K562 (cell line): ENCODE results near the gene MOSPD3. TPM values are rescaled to one million over a fixed set of nuclear protein-coding genes. Genes with fewer than 3 reads are reported as not detected.

Source experiments
- HMGN3 ChIP-seq: IDR thresholded peaks from 2 replicates; pipeline ENCODE4 v1.6.1; 2011; ENCODE audit warnings: borderline replicate concordance, low read depth, mild to moderate bottlenecking, mixed read lengths, low read length; ENCODE audit not compliant: insufficient read length; ENCODE audit errors: extremely low read depth
- IRF2 ChIP-seq: sonication (generic); formaldehyde crosslinking; IDR thresholded peaks from 2 replicates; pipeline ENCODE4 v1.8.1; 2022; ENCODE audit warnings: mild to moderate bottlenecking, missing genetic modification reagents
- MAFG ChIP-seq: fragments of 450-650 bp; conservative IDR thresholded peaks from 2 replicates; pipeline ENCODE4 v1.6.1; 2016; ENCODE audit warnings: missing genetic modification characterization, missing compliant biosample characterization
- PCBP2 ChIP-seq: fragments of 200-400 bp; formaldehyde crosslinking; IDR thresholded peaks from 2 replicates; pipeline ENCODE4 v1.6.1; 2018; ENCODE audit warnings: low read length, low read depth, mild to moderate bottlenecking, moderate library complexity; ENCODE audit not compliant: poor library complexity, severe bottlenecking
- ZNF584 ChIP-seq: fragments of 200-800 bp; sonication (Bioruptor generic); IDR thresholded peaks from 2 replicates; pipeline ENCODE4 v1.6.1; 2016; ENCODE audit warnings: low read depth, mild to moderate bottlenecking, missing genetic modification characterization, missing compliant biosample characterization
- polyA plus RNA-seq, 8 experiments: library from polyadenylated mRNA; depleted of rRNA in 4 of 8; stranded (reverse) in 5 of 8; unstranded in 3 of 8; fragments of >200 nt; fragmentation: Nextera tagmentation in 2 of 8; fragmentation: Illumina TruSeq in 1 of 8; extraction: Ambion mirVana in 2 of 8; extraction: Trizol in 1 of 8; gene quantifications; 2 replicates each; pipeline versions ENCODE4 v1.2.1 to v1.2.3, GENCODE V29; 2011 to 2014; ENCODE audit warnings: inconsistent platforms in 1 of 8, missing spikeins in 1 of 8
- total RNA-seq, 7 experiments: library from RNA; depleted of rRNA in 6 of 7; stranded (reverse); fragments of >200 nt in 6 of 7; fragmentation: Illumina TruSeq in 2 of 7; extraction: Trizol in 2 of 7; gene quantifications; 2 replicates each; pipeline versions ENCODE4 v1.2.1 to v1.2.3, GENCODE V29; 2011 to 2021; ENCODE audit warnings: low replicate concordance in 1 of 7
- TF ChIP-seq, protein P1 (sequence below): IDR thresholded peaks from 3 replicates; pipeline ENCODE4 v1.6.1; 2011; ENCODE audit warnings: borderline replicate concordance, mild to moderate bottlenecking; ENCODE audit not compliant: insufficient read length, insufficient read depth
- TF ChIP-seq, protein P2 (sequence below): fragments of 250-450 bp; sonication (Bioruptor Pico); IDR thresholded peaks from 2 replicates; pipeline ENCODE4 v1.6.1; 2021; ENCODE audit warnings: mild to moderate bottlenecking
- TF ChIP-seq, protein P3 (sequence below): IDR thresholded peaks from 2 replicates; pipeline ENCODE4 v1.6.1; 2014; ENCODE audit warnings: antibody characterized with exemption
- TF ChIP-seq, protein P4 (sequence below): sonication (generic); formaldehyde crosslinking; IDR thresholded peaks from 2 replicates; pipeline ENCODE4 v1.8.1; 2023; ENCODE audit warnings: mild to moderate bottlenecking, missing genetic modification reagents
- TF ChIP-seq, protein P5 (sequence below): fragments of 250-450 bp; sonication (Bioruptor Pico); IDR thresholded peaks from 2 replicates; pipeline ENCODE4 v1.5.0; 2021; ENCODE audit warnings: mild to moderate bottlenecking, borderline replicate concordance
- TF ChIP-seq, protein P6 (sequence below): IDR thresholded peaks from 2 replicates; pipeline ENCODE4 v1.6.1; 2011; ENCODE audit not compliant: insufficient read length; ENCODE audit errors: extremely low read depth
- TF ChIP-seq, protein P7 (sequence below), 2 experiments: fragments of 150-350 bp in 1 of 2; IDR thresholded peaks; 2 replicates each; pipeline ENCODE4 v1.6.1; 2012 to 2016; ENCODE audit warnings: low read depth in 2 of 2, low read length in 2 of 2, mild to moderate bottlenecking in 1 of 2, moderate library complexity in 1 of 2

MOSPD3 gene
- total and polyA plus RNA-seq, 9 of the 15 experiments (the other 6 are each of a cell fraction or from before 2014, with no cell fraction given), result 1.4 to 32.1 (median 7.3) TPM

DNA sequence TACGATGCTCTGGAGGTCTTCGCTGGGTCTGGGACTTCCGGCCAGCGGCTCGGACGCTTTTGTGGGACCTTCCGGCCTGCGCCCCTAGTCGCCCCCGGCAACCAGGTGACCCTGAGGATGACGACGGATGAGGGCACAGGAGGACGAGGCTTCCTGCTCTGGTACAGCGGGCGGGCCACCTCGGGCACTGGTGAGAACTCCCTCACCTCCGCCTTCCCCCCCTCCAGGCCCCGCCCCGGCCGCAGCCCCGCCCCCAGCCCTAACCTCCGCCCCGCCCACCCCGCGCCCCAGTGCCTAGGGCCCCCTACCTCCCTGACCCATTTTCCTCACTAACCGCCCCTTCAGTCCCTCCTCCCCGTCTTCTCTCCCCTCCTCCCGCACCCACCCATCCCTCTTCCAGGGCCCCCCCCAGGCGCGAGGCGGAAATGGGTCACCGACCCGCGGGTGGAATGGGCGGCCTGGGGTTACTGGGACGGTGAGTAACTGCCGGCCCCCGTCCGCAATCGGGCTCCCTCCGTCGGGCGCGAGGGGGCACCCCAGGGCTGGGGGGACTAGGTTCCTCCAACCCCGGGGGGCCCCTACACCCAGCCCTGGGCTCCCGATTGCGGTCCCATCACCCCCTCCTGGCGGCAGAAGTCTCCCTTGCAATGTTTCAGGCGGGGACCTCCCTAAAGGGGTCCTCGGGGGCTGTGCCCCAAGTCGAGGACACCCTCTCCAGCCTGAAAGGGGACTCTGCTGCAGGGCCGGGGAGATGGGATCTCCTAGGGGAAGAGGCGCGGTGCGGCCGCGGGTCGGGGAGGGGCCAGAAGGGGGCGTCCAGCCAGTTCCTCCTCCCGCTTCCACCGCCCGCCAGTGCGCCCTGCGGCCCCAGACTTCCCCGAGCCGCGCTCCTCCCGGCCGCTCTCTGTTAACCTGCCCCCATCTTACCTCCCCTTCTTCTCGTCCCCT, 8.0 kb upstream of the MOSPD3 start (continued):
- TF ChIP-seq PCBP2 (no peak), HMGN3 (peak; percentile 78), ZNF584 (no peak), MAFG (no peak), IRF2 (no peak)
- TF ChIP-seq, protein P1, sequence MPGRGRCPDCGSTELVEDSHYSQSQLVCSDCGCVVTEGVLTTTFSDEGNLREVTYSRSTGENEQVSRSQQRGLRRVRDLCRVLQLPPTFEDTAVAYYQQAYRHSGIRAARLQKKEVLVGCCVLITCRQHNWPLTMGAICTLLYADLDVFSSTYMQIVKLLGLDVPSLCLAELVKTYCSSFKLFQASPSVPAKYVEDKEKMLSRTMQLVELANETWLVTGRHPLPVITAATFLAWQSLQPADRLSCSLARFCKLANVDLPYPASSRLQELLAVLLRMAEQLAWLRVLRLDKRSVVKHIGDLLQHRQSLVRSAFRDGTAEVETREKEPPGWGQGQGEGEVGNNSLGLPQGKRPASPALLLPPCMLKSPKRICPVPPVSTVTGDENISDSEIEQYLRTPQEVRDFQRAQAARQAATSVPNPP, result no peak
- TF ChIP-seq, protein P2, sequence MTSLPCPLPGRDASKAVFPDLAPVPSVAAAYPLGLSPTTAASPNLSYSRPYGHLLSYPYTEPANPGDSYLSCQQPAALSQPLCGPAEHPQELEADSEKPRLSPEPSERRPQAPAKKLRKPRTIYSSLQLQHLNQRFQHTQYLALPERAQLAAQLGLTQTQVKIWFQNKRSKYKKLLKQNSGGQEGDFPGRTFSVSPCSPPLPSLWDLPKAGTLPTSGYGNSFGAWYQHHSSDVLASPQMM (CRISPR knock-in tag), result no peak
- TF ChIP-seq, protein P3, sequence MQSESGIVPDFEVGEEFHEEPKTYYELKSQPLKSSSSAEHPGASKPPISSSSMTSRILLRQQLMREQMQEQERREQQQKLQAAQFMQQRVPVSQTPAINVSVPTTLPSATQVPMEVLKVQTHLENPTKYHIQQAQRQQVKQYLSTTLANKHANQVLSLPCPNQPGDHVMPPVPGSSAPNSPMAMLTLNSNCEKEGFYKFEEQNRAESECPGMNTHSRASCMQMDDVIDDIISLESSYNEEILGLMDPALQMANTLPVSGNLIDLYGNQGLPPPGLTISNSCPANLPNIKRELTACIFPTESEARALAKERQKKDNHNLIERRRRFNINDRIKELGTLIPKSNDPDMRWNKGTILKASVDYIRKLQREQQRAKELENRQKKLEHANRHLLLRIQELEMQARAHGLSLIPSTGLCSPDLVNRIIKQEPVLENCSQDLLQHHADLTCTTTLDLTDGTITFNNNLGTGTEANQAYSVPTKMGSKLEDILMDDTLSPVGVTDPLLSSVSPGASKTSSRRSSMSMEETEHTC, result no peak
- TF ChIP-seq, protein P4, sequence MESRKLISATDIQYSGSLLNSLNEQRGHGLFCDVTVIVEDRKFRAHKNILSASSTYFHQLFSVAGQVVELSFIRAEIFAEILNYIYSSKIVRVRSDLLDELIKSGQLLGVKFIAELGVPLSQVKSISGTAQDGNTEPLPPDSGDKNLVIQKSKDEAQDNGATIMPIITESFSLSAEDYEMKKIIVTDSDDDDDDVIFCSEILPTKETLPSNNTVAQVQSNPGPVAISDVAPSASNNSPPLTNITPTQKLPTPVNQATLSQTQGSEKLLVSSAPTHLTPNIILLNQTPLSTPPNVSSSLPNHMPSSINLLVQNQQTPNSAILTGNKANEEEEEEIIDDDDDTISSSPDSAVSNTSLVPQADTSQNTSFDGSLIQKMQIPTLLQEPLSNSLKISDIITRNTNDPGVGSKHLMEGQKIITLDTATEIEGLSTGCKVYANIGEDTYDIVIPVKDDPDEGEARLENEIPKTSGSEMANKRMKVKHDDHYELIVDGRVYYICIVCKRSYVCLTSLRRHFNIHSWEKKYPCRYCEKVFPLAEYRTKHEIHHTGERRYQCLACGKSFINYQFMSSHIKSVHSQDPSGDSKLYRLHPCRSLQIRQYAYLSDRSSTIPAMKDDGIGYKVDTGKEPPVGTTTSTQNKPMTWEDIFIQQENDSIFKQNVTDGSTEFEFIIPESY (CRISPR knock-in tag), result no peak
- TF ChIP-seq, protein P5, sequence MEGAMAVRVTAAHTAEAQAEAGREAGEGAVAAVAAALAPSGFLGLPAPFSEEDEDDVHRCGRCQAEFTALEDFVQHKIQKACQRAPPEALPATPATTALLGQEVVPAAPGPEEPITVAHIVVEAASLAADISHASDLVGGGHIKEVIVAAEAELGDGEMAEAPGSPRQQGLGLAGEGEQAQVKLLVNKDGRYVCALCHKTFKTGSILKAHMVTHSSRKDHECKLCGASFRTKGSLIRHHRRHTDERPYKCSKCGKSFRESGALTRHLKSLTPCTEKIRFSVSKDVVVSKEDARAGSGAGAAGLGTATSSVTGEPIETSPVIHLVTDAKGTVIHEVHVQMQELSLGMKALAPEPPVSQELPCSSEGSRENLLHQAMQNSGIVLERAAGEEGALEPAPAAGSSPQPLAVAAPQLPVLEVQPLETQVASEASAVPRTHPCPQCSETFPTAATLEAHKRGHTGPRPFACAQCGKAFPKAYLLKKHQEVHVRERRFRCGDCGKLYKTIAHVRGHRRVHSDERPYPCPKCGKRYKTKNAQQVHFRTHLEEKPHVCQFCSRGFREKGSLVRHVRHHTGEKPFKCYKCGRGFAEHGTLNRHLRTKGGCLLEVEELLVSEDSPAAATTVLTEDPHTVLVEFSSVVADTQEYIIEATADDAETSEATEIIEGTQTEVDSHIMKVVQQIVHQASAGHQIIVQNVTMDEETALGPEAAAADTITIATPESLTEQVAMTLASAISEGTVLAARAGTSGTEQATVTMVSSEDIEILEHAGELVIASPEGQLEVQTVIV (CRISPR knock-in tag), result no peak
- TF ChIP-seq, protein P6, sequence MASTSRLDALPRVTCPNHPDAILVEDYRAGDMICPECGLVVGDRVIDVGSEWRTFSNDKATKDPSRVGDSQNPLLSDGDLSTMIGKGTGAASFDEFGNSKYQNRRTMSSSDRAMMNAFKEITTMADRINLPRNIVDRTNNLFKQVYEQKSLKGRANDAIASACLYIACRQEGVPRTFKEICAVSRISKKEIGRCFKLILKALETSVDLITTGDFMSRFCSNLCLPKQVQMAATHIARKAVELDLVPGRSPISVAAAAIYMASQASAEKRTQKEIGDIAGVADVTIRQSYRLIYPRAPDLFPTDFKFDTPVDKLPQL, result no peak
- TF ChIP-seq, protein P7, sequence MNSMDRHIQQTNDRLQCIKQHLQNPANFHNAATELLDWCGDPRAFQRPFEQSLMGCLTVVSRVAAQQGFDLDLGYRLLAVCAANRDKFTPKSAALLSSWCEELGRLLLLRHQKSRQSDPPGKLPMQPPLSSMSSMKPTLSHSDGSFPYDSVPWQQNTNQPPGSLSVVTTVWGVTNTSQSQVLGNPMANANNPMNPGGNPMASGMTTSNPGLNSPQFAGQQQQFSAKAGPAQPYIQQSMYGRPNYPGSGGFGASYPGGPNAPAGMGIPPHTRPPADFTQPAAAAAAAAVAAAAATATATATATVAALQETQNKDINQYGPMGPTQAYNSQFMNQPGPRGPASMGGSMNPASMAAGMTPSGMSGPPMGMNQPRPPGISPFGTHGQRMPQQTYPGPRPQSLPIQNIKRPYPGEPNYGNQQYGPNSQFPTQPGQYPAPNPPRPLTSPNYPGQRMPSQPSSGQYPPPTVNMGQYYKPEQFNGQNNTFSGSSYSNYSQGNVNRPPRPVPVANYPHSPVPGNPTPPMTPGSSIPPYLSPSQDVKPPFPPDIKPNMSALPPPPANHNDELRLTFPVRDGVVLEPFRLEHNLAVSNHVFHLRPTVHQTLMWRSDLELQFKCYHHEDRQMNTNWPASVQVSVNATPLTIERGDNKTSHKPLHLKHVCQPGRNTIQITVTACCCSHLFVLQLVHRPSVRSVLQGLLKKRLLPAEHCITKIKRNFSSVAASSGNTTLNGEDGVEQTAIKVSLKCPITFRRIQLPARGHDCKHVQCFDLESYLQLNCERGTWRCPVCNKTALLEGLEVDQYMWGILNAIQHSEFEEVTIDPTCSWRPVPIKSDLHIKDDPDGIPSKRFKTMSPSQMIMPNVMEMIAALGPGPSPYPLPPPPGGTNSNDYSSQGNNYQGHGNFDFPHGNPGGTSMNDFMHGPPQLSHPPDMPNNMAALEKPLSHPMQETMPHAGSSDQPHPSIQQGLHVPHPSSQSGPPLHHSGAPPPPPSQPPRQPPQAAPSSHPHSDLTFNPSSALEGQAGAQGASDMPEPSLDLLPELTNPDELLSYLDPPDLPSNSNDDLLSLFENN (IDR thresholded peaks at IDR 0.05; ENCODE audit: low read depth in 2 of 2, low read length in 2 of 2), result 0 out of 4 replicates have a peak, but pooled peaks of 1 of the 2 experiments have one; percentile 37
